ENCODE measurements around the gene GRN. TPM values are rescaled to one million over a fixed set of nuclear protein-coding genes. Genes with fewer than 3 reads are reported as not detected.
A peak's percentile ranks its signal among the peaks of the same experiment; 100 is the strongest.

The GRN gene
- total RNA-seq, 1 donor from 2014 or later = 144 TPM

- H3K9me3 Mint-ChIP-seq = no peaks in the 10 kb centered on the region
- no peak for DNase-seq (ENCODE audit: low spot score in 2 of 2, unreplicated experiment in 2 of 2)
- no peak for TF ChIP-seq CTCF (IDR thresholded peaks at IDR 0.05; ENCODE audit: unreplicated experiment)
Measured at GRCh38 chr17:44384281-44384822, 39.2 kb downstream of the GRN start.

GRCh38 chr17:44384823-44385286 is 39.8 kb downstream of the GRN start:
- no peak for DNase-seq (ENCODE audit: low spot score in 2 of 2, unreplicated experiment in 2 of 2)
- Mint-ChIP-seq H3K4me3 (peak overlapping the region; percentile 69), H3K36me3 (no peaks in the 10 kb centered on the region), H3K9me3 (no peaks in the 10 kb centered on the region), H3K27me3 (ENCODE audit: low read depth) (peaks cover 35% of the 10 kb centered on the region), H3K4me1 (peaks cover 13% of the 10 kb centered on the region), H3K27ac (no peak overlapping the region)
- no peak for TF ChIP-seq CTCF (IDR thresholded peaks at IDR 0.05; ENCODE audit: unreplicated experiment)

More at GRCh38 chr17:44384281-44384822, 39.2 kb downstream of the GRN start:
- H3K4me3 Mint-ChIP-seq = peak overlapping the region; percentile 69
- H3K36me3 Mint-ChIP-seq = no peaks in the 10 kb centered on the region
- H3K4me1 Mint-ChIP-seq = peaks cover 13% of the 10 kb centered on the region
- no peak overlapping the region for H3K27ac Mint-ChIP-seq
- H3K27me3 Mint-ChIP-seq (ENCODE audit: low read depth) = peaks cover 35% of the 10 kb centered on the region

GRCh38 chr17:44385287-44386181 is 40.4 kb downstream of the GRN start:
- Mint-ChIP-seq H3K36me3 (no peaks in the 10 kb centered on the region), H3K27me3 (ENCODE audit: low read depth) (peaks cover 35% of the 10 kb centered on the region), H3K9me3 (no peaks in the 10 kb centered on the region)

GRCh38 chr17:44386182-44386525 is 41.1 kb downstream of the GRN start:
- peak overlapping the region; percentile 69 for H3K4me3 Mint-ChIP-seq
- H3K4me1 Mint-ChIP-seq = peaks cover 13% of the 10 kb centered on the region
- H3K9me3 Mint-ChIP-seq = no peaks in the 10 kb centered on the region
- TF ChIP-seq CTCF (IDR thresholded peaks at IDR 0.05; ENCODE audit: unreplicated experiment) = no peak
- DNase-seq (ENCODE audit: low spot score in 2 of 2, unreplicated experiment in 2 of 2) = no peak
- H3K36me3 Mint-ChIP-seq = no peaks in the 10 kb centered on the region
- peaks cover 35% of the 10 kb centered on the region for H3K27me3 Mint-ChIP-seq (ENCODE audit: low read depth)
- H3K27ac Mint-ChIP-seq = no peak overlapping the region

More at GRCh38 chr17:44385287-44386181, 40.4 kb downstream of the GRN start:
- peak; percentile 81 to 82 for DNase-seq (ENCODE audit: low spot score in 2 of 2, unreplicated experiment in 2 of 2)
- H3K4me3 Mint-ChIP-seq = peak overlapping the region; percentile 69
- no peak for TF ChIP-seq CTCF (IDR thresholded peaks at IDR 0.05; ENCODE audit: unreplicated experiment)
- peaks cover 13% of the 10 kb centered on the region for H3K4me1 Mint-ChIP-seq
- H3K27ac Mint-ChIP-seq = no peak overlapping the region

- no peaks in the 10 kb centered on the region for H3K36me3 Mint-ChIP-seq
- no peaks in the 10 kb centered on the region for H3K9me3 Mint-ChIP-seq
- DNase-seq (ENCODE audit: low spot score in 2 of 2, unreplicated experiment in 2 of 2) = no peak
- no peak for TF ChIP-seq CTCF (IDR thresholded peaks at IDR 0.05; ENCODE audit: unreplicated experiment)
- peaks cover 29% of the 10 kb centered on the region for H3K27me3 Mint-ChIP-seq (ENCODE audit: low read depth)
- no peak overlapping the region for H3K4me3 Mint-ChIP-seq
- H3K27ac Mint-ChIP-seq = no peak overlapping the region
- H3K4me1 Mint-ChIP-seq = peaks cover 13% of the 10 kb centered on the region
Measured at GRCh38 chr17:44387804-44388203, 42.7 kb downstream of the GRN start.
